GM19372 (cell line): Measurements from ENCODE around the gene KRT2.

Experiments
- ATAC-seq: cut with Tn5 transposase; IDR thresholded peaks from one replicate; pipeline ENCODE4 v1.9.1; 2021; ENCODE audit warnings: mild to moderate bottlenecking, low read depth, moderate library complexity; ENCODE audit not compliant: unreplicated experiment

The KRT2 gene

DNA sequence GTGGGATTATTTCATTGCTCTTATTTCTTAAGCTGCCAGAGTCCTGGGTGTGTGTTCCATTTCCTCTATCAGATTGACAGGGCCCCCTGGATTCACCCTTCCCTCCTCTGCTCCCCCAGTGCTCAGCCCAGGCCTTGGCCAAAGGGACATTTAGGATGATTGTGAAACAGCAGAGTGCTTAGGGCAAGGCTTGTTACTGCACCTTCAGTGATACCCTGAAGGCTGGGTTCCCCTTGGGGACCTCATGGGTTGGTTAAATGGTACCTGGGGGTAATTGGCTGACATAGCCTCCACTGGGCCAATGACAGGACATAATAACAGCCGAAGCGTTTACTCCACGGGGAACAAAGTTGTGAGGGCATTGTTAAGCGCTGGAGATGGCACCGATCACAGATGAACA is 49.5 kb downstream of the KRT2 start:
- ATAC-seq, result no peak

DNA sequence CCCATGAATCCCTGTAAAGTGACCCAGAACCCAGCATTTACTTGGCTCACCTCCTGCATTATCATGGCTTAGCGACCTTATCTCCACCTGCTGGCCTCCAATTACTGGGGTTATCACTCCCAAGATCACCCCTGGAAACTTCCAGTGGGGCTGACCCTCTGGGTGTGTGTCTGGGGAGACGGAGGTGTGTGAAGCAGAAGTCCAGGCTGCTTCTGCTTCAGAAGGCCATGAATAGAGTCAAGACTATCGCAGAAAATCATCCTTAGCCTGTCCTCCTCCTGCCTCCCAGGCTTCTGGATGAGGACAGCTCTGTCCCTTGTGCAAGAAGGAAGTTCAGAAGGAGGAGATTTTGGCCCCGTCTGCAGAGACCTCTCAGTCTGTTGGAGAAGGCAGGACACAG is 50.3 kb downstream of the KRT2 start:
- no peak for ATAC-seq

DNA sequence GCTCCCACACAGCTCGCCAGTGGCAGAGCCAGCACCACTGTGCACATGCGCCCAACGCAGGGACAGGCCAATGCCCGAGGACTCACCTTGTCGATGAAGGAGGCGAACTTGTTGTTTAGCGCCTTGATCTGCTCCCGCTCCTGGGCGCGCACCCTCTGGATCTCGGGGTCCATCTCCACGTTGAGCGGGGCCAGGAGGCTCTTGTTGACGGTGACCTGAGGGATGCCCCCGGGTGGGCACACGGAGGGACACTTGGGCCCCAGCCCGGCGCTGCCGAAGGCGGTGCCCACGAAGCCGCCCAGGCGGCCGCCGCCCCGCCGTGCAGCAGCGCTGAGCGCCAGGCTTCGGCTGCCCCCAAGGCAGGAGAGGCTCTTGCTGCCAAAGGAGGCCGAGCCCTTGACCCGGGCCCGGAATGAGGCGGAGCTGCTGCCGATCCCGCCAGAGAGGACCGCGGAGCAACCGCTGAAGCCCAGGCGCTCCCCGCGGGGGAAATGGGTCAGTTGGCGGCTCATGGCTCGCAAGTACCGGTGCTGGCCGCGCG is 51.0 kb downstream of the KRT2 start, which contains the start of gene KRT72:
KRT72 (minus strand) TSS at position 523 of the 541 bp plus-strand sequence; CDS start at position 512, 11 bp downstream.
- no peak for ATAC-seq

DNA sequence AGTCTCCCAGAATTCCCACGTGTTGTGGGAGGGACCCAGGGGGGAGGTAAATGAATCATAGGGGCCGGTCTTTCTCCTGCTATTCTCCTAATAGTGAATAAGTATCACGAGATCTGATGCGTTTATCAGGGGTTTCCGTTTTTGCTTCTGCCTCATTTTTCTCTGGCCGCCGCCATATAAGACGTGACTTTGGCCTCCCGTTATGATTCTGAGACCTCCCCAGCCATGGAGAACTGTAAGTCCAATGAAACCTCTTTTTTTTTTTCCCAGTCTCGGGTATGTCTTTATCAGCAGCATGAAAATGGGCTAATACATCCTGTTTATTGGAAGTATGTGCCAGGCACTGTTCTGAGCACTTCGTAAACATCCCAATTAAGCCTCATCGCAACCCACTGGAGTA is 51.5 kb downstream of the KRT2 start:
- ATAC-seq, result no peak

DNA sequence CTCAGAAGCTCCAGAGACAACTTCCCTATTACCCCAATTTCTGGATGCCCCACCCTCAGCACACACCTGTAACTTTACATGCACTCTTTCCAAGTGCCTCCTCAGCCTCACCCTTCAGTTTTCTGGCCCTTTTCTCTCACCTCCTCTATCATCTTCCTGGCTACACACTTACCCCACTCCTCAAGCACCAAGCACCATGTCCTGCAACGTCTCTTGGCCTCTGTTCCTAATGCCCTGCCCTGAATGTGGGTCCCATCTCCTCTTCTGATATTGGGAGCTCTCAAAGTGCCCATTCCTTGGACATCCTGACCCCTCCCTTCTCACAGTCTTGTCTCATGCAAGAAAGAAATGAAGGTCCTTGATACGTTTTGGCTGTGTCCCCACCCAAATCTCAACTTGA is 51.9 kb downstream of the KRT2 start:
- no peak for ATAC-seq

DNA sequence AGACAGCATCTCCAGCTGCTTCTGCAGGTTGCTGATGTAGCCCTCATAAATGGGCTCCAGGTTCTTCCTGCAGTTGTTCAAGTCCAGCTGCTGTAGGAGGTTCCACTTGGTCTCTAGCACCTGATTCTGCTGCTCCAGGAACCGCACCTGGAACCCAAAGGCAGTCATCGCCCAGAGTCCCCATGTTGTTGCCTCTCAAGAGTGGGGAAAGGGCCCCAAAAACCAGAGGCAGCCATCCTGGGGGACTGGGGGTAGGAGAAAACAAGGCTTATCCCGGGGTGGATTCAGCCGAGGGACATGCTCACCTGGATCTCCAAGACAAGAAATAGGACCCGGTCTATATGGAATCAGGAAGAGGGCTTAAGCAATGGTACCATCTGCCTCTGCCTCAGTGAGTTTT is 53.0 kb downstream of the KRT2 start:
- no peak for ATAC-seq
